SK-N-SH treated with all-trans-retinoic acid at 6 μM for 48 hours (cell line): ENCODE results near the gene ADGRV1.

Experiments
- BACH2 ChIP-seq: fragments of 250-450 bp; sonication (Bioruptor Pico); IDR thresholded peaks from 2 replicates; pipeline ENCODE4 v1.9.0; 2021; ENCODE audit warnings: mild to moderate bottlenecking, borderline replicate concordance
- CSDC2 ChIP-seq: fragments of 250-450 bp; sonication (Bioruptor Pico); IDR thresholded peaks from 2 replicates; pipeline ENCODE4 v1.5.0; 2020; ENCODE audit warnings: mild to moderate bottlenecking, moderate library complexity
- GLIS3 ChIP-seq: fragments of 250-450 bp; sonication (Bioruptor Pico); IDR thresholded peaks from 2 replicates; pipeline ENCODE4 v1.5.0; 2020; ENCODE audit warnings: mild to moderate bottlenecking, moderate library complexity
- RARB ChIP-seq: fragments of 250-450 bp; sonication (Bioruptor Pico); IDR thresholded peaks from 2 replicates; pipeline ENCODE4 v1.8.0; 2021; ENCODE audit warnings: mild to moderate bottlenecking, moderate library complexity
- TCF4 ChIP-seq: fragments of 250-450 bp; sonication (Bioruptor Pico); IDR thresholded peaks from 2 replicates; pipeline ENCODE4 v1.8.0; 2021; ENCODE audit warnings: mild to moderate bottlenecking, moderate library complexity, borderline replicate concordance
- ZC3H10 ChIP-seq: fragments of 250-450 bp; sonication (Bioruptor Pico); IDR thresholded peaks from 2 replicates; pipeline ENCODE4 v1.5.1; 2021; ENCODE audit warnings: mild to moderate bottlenecking, moderate library complexity
- ZFP3 ChIP-seq: fragments of 250-450 bp; sonication (Bioruptor Pico); IDR thresholded peaks from 2 replicates; pipeline ENCODE4 v1.5.0; 2020; ENCODE audit warnings: mild to moderate bottlenecking, moderate library complexity
- ZNF565 ChIP-seq: fragments of 450-650 bp; formaldehyde crosslinking; conservative IDR thresholded peaks from 2 replicates; pipeline ENCODE4 v1.5.0; 2020; ENCODE audit warnings: low read depth, mild to moderate bottlenecking, moderate library complexity
- ZNF70 ChIP-seq: fragments of 450-650 bp; formaldehyde crosslinking; IDR thresholded peaks from 2 replicates; pipeline ENCODE4 v1.5.0; 2020; ENCODE audit warnings: mild to moderate bottlenecking, moderate library complexity
- TF ChIP-seq, protein P1 (sequence below): fragments of 250-450 bp; sonication (Bioruptor Pico); IDR thresholded peaks from 2 replicates; pipeline ENCODE4 v1.5.1; 2020; ENCODE audit warnings: low read depth, mild to moderate bottlenecking, moderate library complexity
- TF ChIP-seq, protein P2 (sequence below): fragments of 250-450 bp; sonication (Bioruptor Pico); IDR thresholded peaks from 2 replicates; pipeline ENCODE4 v1.8.0; 2021; ENCODE audit warnings: low read depth, mild to moderate bottlenecking, moderate library complexity, borderline replicate concordance
- TF ChIP-seq, protein P3 (sequence below): fragments of 250-450 bp; sonication (Bioruptor Pico); IDR thresholded peaks from 2 replicates; pipeline ENCODE4 v1.5.1; 2021; ENCODE audit warnings: mild to moderate bottlenecking, moderate library complexity
- TF ChIP-seq, protein P4 (sequence below): fragments of 250-450 bp; sonication (Bioruptor Pico); IDR thresholded peaks from 2 replicates; pipeline ENCODE4 v1.8.0; 2020; ENCODE audit warnings: mild to moderate bottlenecking, moderate library complexity, borderline replicate concordance
- TF ChIP-seq, protein P5 (sequence below): fragments of 250-450 bp; sonication (Bioruptor Pico); IDR thresholded peaks from 2 replicates; pipeline ENCODE4 v1.5.0; 2020; ENCODE audit warnings: mild to moderate bottlenecking, moderate library complexity

DNA sequence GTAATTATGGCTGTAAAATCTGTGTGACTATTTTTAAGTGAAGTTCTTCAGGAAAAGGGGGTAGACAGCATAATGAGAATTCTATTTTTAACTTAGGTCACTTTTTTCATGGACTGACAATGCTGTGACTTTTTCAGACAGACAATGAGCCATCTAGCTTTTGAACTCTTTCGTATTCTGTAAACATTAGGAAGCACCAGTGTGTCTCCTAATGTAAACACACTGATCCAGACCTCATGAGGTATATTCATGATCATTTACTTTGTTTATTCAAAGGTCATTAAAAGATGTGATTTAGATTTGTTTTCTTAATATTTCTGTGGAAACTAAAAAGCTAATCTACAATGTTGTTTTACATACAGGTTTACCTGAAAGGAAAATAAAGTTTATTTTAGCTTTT, 352.6 kb downstream of the ADGRV1 start:
- TF ChIP-seq GLIS3 (CRISPR knock-in tag) = no peak
- TF ChIP-seq, protein P1, sequence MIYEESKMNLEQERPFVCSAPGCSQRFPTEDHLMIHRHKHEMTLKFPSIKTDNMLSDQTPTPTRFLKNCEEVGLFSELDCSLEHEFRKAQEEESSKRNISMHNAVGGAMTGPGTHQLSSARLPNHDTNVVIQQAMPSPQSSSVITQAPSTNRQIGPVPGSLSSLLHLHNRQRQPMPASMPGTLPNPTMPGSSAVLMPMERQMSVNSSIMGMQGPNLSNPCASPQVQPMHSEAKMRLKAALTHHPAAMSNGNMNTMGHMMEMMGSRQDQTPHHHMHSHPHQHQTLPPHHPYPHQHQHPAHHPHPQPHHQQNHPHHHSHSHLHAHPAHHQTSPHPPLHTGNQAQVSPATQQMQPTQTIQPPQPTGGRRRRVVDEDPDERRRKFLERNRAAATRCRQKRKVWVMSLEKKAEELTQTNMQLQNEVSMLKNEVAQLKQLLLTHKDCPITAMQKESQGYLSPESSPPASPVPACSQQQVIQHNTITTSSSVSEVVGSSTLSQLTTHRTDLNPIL (CRISPR knock-in tag) = no peak
- TF ChIP-seq, protein P2, sequence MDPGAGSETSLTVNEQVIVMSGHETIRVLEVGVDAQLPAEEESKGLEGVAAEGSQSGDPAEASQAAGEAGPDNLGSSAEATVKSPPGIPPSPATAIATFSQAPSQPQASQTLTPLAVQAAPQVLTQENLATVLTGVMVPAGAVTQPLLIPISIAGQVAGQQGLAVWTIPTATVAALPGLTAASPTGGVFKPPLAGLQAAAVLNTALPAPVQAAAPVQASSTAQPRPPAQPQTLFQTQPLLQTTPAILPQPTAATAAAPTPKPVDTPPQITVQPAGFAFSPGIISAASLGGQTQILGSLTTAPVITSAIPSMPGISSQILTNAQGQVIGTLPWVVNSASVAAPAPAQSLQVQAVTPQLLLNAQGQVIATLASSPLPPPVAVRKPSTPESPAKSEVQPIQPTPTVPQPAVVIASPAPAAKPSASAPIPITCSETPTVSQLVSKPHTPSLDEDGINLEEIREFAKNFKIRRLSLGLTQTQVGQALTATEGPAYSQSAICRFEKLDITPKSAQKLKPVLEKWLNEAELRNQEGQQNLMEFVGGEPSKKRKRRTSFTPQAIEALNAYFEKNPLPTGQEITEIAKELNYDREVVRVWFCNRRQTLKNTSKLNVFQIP (CRISPR knock-in tag) = no peak
- TF ChIP-seq ZFP3 (CRISPR knock-in tag) = no peak
- TF ChIP-seq RARB (CRISPR knock-in tag) = no peak
- TF ChIP-seq, protein P3, sequence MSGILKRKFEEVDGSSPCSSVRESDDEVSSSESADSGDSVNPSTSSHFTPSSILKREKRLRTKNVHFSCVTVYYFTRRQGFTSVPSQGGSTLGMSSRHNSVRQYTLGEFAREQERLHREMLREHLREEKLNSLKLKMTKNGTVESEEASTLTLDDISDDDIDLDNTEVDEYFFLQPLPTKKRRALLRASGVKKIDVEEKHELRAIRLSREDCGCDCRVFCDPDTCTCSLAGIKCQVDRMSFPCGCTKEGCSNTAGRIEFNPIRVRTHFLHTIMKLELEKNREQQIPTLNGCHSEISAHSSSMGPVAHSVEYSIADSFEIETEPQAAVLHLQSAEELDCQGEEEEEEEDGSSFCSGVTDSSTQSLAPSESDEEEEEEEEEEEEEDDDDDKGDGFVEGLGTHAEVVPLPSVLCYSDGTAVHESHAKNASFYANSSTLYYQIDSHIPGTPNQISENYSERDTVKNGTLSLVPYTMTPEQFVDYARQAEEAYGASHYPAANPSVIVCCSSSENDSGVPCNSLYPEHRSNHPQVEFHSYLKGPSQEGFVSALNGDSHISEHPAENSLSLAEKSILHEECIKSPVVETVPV = no peak
- TF ChIP-seq, protein P4, sequence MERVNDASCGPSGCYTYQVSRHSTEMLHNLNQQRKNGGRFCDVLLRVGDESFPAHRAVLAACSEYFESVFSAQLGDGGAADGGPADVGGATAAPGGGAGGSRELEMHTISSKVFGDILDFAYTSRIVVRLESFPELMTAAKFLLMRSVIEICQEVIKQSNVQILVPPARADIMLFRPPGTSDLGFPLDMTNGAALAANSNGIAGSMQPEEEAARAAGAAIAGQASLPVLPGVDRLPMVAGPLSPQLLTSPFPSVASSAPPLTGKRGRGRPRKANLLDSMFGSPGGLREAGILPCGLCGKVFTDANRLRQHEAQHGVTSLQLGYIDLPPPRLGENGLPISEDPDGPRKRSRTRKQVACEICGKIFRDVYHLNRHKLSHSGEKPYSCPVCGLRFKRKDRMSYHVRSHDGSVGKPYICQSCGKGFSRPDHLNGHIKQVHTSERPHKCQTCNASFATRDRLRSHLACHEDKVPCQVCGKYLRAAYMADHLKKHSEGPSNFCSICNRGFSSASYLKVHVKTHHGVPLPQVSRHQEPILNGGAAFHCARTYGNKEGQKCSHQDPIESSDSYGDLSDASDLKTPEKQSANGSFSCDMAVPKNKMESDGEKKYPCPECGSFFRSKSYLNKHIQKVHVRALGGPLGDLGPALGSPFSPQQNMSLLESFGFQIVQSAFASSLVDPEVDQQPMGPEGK (CRISPR knock-in tag) = no peak
- TF ChIP-seq, protein P5, sequence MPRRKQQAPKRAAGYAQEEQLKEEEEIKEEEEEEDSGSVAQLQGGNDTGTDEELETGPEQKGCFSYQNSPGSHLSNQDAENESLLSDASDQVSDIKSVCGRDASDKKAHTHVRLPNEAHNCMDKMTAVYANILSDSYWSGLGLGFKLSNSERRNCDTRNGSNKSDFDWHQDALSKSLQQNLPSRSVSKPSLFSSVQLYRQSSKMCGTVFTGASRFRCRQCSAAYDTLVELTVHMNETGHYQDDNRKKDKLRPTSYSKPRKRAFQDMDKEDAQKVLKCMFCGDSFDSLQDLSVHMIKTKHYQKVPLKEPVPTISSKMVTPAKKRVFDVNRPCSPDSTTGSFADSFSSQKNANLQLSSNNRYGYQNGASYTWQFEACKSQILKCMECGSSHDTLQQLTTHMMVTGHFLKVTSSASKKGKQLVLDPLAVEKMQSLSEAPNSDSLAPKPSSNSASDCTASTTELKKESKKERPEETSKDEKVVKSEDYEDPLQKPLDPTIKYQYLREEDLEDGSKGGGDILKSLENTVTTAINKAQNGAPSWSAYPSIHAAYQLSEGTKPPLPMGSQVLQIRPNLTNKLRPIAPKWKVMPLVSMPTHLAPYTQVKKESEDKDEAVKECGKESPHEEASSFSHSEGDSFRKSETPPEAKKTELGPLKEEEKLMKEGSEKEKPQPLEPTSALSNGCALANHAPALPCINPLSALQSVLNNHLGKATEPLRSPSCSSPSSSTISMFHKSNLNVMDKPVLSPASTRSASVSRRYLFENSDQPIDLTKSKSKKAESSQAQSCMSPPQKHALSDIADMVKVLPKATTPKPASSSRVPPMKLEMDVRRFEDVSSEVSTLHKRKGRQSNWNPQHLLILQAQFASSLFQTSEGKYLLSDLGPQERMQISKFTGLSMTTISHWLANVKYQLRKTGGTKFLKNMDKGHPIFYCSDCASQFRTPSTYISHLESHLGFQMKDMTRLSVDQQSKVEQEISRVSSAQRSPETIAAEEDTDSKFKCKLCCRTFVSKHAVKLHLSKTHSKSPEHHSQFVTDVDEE (CRISPR knock-in tag) = no peak
- TF ChIP-seq CSDC2 (CRISPR knock-in tag) = no peak
- TF ChIP-seq ZNF70 (CRISPR knock-in tag) = no peak
- no peak for TF ChIP-seq BACH2 (CRISPR knock-in tag)
- no peak for TF ChIP-seq ZC3H10 (CRISPR knock-in tag)
- no peak for TF ChIP-seq ZNF565 (CRISPR knock-in tag)
- no peak for TF ChIP-seq TCF4 (CRISPR knock-in tag)
